Kasumi-1 (cell line): ENCODE results near the gene OSCAR.

Experiments
- DNase-seq, 2 experiments: peaks; one replicate each; lab custom pipeline; 2025; lab: John Stamatoyannopoulos, UW

Gene OSCAR, protein sequence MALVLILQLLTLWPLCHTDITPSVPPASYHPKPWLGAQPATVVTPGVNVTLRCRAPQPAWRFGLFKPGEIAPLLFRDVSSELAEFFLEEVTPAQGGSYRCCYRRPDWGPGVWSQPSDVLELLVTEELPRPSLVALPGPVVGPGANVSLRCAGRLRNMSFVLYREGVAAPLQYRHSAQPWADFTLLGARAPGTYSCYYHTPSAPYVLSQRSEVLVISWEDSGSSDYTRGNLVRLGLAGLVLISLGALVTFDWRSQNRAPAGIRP

DNA sequence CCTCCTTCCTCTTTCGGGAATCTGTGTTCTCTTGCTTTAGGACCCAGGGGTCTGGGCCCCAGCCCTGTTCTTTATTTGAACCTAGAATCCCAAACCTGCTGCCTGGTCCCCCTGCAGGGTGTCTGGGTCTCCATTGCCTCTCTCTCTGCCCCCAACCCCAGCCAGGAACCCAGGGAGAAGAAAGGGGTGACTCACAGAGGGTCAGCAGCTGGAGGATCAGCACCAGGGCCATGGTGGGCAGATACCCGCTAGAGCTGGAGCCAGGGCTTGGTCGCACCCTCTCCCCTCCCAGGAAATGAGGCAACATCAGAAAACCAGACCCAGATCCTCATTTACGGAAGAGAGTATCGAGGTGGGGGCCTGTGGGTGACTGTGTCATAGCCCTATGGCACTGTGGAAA lies at the start of gene OSCAR:
TSS of gene OSCAR (minus strand) at position 243 of the 400 bp plus-strand sequence. CDS start at position 232, 11 bp downstream.
- DNase-seq, result peak; percentile 82 to 84

GRCh38 chr19:54149021-54149812 lies 48.6 kb upstream of the OSCAR start:
- no peak for DNase-seq

DNA sequence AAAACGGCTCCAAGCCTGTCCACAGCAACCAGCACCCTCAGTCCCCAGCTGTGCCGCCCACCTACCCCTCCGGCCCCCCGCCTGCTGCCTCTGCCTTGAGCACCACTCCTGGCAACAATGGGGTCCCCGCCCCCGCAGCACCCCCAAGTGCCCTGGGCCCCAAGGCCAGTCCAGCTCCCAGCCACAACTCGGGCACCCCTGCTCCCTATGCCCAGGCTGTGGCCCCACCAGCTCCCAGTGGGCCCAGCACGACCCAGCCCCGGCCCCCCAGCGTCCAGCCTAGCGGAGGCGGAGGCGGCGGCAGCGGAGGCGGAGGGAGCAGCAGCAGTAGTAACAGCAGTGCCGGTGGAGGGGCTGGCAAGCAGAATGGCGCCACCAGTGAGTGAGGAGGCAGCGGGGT lies 47.6 kb upstream of the OSCAR start:
- DNase-seq, result no peak

- no peak for DNase-seq
These were observed 47.1 kb upstream of the OSCAR start for GRCh38 chr19:54147676-54148075.

GRCh38 chr19:54145541-54146158 lies 45.0 kb upstream of the OSCAR start:
- DNase-seq, result no peak

- no peak for DNase-seq
These were observed 41.7 kb upstream of the OSCAR start for GRCh38 chr19:54142166-54142780.

- no peak for DNase-seq
These were observed 40.8 kb upstream of the OSCAR start for GRCh38 chr19:54141356-54141755.

GRCh38 chr19:54138489-54139256 lies 38.1 kb upstream of the OSCAR start:
- peak in 1 of 2 experiments; percentile 17 for DNase-seq

GRCh38 chr19:54137699-54138488 lies 37.3 kb upstream of the OSCAR start, which contains the start of gene CNOT3:
Gene CNOT3, plus strand, starts transcription at chr19:54137762. Its CDS starts 5,217 bp downstream, at chr19:54142979.
- DNase-seq, result no peak

- DNase-seq, result peak; percentile 100
These were observed 36.5 kb upstream of the OSCAR start for GRCh38 chr19:54136864-54137698.

GRCh38 chr19:54136086-54136863 lies 35.7 kb upstream of the OSCAR start:
- DNase-seq, result peak in 1 of 2 experiments; percentile 58

DNA sequence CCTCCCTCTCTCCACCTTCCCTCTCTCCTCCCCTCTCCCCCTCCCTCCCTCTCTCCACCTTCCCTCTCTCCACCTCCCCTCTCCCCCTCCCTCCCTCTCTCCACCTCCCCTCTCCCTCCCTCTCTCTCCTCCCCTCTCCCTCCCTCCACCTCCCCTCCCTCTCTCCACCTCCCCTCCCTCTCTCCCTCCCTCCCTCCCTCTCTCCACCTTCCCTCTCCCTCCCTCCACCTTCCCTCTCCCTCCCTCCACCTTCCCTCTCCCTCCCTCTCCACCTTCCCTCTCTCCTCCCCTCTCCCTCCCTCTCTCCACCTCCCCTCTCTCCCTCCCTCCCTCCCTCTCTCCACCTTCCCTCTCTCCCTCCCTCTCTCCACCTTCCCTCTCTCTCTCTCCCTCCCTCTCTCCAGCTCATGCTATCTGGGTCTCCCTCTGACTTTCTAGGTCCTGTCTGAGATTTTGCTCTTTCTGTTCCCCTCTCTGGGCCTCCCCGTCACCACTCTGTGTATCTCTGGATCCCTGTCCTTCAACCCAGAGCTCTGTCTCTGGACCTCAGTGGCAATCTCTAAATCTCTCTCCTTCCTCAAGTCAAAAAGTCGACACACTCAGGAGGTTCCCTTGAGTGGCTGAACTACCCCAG lies 33.5 kb upstream of the OSCAR start:
- no peak for DNase-seq

GRCh38 chr19:54133312-54133956 lies 32.8 kb upstream of the OSCAR start:
- peak in 1 of 2 experiments; percentile 13 for DNase-seq

DNA sequence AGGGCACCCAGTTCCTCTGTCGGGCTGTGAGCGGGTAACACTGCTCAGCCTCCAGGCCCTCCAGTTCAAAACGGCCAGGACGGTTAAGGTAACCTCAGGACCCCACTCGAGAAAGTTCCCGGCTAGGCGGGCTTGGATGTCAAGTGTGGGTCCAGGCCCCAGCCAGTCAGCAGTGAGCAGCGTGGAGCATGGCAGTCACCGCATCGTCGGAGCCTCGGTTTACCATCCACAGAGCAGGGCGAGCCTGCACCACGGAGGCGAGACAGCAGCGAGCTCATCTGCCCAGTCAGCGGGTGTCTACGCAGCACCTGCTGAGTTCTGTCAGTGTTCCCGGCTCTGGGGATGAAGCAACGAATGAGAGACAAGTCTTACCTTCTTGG lies 29.0 kb upstream of the OSCAR start:
- DNase-seq, result no peak

GRCh38 chr19:54128796-54129616 lies 28.4 kb upstream of the OSCAR start:
- DNase-seq, result no peak

DNA sequence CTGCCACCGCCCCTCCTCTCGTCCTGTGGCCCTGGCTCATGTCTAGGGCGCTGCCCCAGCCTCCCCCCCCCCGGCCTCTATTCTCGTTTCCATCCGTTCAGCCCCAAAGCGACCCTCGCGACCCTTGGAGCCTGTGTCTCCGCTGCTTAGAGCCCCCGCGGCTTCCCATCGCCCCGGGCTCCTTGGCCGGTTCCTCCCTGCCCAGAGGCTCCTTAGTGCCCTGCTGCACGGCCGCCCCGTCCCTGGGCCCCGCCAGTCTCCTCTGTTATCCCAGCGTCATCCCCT lies 27.8 kb upstream of the OSCAR start:
- DNase-seq, result no peak

DNA sequence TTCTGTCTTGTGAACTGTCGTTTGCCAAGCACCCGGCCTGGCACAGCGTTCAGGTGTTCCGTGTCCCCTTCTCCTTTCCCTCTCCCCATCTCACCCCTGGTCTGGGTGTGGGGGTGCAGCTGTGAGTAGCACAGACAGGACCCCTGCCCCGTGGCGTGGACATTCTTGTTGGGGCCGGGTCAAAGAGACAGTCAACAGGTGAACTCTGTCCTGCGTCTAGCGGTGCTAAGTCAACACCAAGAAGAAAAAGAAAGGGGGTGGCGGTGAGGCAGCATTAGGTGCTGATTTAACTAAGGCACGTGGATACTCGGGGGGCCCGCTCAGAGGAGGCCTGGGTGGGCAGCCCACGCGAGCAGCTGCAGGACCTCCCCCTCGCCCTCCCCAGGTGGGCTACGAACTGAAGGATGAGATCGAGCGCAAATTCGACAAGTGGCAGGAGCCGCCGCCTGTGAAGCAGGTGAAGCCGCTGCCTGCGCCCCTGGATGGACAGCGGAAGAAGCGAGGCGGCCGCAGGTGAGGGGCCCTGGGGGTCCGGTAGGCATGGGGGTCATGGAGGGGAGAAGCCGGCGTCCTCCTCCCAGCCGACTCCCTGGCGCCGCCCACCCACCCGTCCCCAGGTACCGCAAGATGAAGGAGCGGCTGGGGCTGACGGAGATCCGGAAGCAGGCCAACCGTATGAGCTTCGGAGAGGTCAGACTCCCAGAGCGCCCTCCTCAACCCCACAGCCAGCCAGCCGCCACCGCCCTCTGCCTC lies 27.3 kb upstream of the OSCAR start:
- DNase-seq, result no peak
